HG03575 (cell line): Measurements from ENCODE around the gene TCF4.

Experiments used
- ATAC-seq: cut with Tn5 transposase; IDR thresholded peaks from one replicate; pipeline ENCODE4 v1.9.1; 2021; ENCODE audit not compliant: unreplicated experiment, insufficient number of reproducible peaks, low FRiP score; ENCODE audit errors: extremely low read depth

Gene TCF4

DNA sequence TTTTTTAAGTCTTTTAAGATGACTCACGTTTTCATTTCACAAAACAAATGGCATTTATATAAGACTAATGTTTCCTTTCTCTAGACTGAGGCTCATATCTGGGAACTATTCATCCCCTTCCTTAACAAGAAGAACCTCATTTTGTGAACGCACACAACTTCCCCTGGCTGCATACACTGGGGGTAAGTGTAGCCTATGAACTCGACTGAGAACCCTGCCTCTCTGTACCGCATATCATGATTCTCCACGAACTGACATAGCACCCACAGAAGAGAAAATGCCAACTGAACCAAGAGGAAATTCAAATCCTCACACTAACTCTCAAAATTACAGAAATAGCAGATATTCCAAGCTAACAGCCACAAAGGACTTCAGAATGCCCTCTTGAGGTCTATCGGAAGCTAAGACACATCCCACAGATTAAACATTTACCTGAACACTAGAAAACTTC lies 236.7 kb downstream of the TCF4 start:
- ATAC-seq = no peak

DNA sequence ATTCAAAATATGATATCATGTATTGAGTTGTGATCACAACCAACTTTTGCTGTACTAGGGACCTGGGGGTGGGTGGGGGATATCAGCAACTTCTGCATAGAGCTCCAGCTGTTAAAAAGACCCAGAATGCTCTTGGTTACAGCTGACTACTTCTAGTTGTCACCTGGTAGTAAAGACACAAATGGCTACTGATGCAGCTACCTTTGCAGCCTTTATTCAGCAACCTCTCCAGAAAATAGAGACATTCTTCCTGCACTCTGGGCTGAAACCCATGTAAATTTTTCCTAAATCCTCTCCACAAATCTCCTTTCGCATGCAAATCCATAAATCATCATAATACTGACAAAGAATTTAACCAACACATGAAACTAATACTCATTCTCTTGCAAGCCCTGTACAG lies 238.3 kb downstream of the TCF4 start:
- ATAC-seq = no peak

- no peak for ATAC-seq
These were observed 240.8 kb downstream of the TCF4 start for GRCh38 chr18:55346961-55347740.

DNA sequence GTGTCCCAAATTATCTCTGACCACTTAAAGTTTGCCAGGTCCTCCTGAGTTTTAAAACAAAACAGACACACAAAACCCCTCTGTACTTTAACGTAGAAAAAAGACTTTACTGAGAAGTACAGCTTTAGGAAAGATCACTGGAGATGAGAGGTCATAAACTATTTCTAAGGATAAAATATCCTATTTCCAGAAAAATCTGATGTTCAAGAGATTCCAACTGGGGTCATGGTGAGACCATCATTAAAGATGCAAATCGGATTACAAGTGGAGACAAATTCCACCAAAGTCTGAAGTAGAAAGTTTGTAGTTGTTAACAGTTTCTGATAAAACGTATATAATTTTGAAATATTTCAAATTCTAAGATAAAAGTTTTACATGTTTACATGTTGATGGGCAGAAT lies 241.6 kb downstream of the TCF4 start:
- ATAC-seq = no peak

DNA sequence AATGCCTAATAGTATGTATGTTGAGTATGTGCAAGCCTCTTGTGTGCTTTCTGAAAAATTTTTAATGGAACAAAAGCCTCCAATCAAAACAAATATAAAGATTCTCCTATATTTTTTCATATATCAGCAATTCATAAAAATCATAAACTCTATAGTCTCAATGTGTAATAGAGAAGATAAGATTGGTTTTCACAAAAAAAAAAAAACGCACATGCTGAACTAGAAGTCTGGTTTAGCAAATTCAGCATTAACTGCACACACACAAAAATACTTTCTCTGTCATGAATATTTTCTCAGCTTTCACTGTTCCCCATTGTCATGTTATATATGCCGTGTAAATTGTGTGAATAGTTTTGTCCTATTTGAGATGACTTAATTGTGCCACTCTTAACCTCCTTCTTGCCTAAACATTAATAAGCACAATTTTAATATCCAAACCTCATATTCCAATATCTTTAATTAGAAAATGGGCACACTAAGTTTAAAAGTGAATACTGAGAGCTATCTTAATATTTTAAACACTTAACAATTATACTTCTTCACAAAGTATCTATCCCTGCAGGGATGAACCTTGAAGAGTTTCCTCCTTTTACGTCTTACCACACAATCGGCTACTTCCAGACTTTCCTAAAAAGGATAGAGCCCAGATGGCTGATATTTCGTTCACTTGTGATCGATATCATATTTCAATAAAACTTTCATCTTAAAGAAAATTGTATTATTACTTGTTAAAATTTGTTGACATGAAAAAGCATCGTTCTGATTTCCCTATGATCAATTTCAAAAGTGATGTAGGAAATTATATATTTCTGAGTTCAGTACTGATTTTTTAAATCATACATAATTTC lies 242.7 kb downstream of the TCF4 start:
- no peak for ATAC-seq

DNA sequence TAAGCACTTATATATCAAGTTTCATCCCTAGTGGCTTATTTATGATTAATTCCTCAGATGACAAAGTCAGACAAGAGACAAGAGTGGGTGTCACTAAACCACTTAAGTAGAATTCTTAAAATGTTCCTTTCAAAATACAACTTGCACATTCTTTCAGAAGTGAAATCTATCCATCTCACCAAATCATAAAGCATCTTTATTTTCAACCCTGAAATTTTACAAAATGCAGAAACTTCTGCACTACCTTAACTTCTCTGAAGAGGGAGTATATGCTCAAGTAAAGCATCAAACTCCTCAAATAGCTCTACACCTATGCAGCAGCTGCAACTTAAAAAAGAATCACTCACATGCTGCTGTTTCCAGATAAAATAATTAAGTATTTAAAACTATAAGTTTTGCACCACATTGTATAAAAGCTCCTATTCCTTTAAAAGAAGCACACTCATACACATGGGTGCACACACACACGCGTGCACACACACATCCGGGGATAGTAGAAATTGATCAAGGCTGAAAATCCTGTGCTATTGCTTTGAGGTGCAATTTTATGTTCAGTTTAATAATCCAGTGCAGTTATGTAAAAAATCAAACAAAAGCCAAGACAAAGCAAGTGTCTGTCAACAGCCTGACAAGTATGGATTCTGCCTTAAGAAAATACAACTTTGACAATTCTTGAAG lies 244.5 kb downstream of the TCF4 start:
- no peak for ATAC-seq

DNA sequence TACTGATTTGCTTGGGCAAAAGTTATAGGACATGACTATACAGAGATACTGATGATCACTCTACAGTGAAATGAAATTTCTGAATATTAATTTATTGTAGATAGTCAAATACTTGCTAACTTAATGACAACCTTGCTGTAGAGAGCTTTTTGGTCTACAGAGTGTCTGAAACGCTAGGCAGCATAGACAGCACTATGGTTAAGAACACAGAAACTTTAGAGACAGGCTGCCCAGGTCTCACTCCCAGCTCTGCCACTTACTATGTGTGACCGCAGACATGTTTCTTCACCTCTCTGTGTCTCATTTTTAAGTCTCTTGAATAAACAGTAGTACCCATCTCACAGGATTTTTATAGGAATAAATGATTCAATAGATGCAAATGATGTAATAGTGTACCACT lies 247.0 kb downstream of the TCF4 start:
- ATAC-seq = no peak

DNA sequence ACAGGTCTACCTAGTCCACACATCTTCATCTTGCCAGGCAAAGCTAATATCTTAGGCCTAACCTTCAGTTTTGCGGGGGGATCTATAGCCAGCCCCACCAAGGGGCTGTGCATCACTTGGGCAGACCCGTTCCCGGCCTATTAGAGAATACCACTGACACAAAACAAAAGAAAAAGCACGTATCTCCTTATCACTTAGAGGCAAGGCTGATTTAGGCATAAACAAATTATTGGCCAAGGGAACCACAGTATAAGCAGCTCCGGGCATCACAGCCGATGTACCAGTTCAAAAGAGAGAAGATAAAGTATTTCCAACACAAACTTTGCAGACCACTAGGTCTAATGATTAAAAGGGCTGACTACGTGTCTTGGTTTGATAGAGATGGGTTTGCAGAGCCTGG lies 248.0 kb downstream of the TCF4 start:
- ATAC-seq = no peak

GRCh38 chr18:55338978-55339650 lies 248.9 kb downstream of the TCF4 start:
- no peak for ATAC-seq

DNA sequence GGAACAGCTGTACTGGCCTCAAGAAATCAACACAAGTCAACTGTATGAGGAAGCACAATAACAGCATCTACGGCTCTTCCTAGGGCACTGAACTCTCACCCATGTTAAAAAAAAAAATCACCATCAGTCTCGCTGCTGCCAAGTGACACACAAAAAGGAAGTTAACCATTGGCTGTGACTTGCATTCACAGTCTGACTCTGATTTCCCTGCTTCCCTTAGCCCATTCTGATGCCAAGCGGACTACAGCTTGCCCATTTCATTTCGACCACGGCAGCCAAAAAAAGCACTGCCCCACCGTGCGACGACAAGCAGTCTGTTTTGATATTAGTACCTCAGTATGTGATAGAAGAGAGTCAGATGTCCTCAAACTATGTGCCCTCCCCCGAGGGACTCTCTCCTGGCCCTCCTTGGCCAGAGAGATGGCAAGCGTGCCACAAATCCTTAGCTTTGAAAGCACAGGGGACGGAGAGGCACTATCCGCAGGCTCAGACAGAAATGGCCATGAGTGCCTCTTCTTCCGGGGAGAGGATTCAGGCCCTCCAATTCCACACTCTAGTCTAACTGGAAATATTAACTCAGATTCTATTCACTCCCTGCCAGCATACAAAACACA lies 250.0 kb downstream of the TCF4 start:
- no peak for ATAC-seq

DNA sequence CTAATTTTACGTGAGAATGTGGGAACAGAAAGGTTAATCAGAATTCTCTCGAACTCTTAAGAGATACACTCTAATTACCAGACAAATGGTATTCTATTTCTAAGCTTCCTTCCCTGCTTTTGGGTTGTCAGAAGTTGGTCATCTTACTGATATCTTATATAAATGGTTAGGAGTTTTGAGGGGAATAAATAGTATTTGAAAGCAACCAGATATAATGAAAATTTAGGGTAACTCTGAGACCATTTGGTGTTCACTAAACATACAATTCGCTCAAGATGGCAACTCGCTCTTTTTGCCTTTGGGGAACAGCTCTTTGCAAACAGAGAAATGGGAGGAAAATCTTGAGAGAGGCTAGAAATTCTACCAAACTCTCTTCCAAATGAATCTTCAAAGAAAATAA lies 250.9 kb downstream of the TCF4 start:
- no peak for ATAC-seq

DNA sequence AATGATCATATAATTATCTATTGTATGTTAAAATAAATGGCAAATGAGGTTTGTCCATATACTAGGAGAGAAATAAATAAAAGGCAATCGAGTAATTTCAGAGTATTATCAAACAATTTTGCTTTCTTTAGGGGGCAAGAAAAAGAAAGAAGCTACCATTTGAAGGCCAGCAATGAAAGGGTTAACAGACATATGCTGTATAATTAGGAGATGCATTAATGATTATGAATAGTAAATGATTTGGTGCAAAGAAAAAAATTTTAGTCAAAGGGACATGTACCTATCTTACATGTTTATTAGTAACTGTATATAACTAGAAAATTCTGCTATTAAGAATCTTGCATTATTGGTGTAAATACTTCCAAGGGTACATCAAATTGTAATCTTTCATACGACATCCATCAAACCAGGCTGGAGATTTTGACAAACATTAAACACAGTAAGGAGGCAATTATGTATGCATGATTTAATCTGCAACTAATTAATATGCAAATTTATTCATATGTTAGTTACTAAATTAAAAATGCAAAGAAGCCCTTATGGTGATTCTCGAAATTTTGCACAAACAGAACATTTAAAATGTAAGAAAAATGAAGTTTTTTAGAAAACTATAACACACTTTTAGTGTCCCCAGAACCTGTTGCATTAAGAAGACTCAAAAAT lies 251.4 kb downstream of the TCF4 start:
- no peak for ATAC-seq

GRCh38 chr18:55334875-55335274 lies 253.1 kb downstream of the TCF4 start:
- ATAC-seq = no peak

DNA sequence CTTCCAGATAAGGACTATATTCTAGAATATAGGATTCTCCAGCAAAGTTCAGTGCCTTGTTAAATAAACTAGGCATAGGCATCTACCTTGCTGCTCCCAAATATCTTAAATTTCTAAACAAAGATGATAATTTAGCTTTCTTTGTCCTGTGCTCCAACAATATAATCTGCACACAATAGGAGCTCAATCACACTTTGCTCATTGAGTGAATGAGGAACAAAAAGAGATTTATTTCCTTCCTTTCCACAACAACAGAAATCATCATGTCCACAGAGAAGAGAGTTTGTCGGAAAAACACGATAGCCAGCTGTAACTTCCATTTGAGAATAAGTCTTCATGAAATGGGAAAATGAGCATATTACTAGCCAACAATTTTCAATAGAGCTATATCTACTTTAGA lies 256.7 kb downstream of the TCF4 start:
- ATAC-seq = no peak

GRCh38 chr18:55328301-55328700 lies 259.7 kb downstream of the TCF4 start:
- ATAC-seq = no peak

- no peak for ATAC-seq
These were observed 260.5 kb downstream of the TCF4 start for GRCh38 chr18:55327454-55327853.

DNA sequence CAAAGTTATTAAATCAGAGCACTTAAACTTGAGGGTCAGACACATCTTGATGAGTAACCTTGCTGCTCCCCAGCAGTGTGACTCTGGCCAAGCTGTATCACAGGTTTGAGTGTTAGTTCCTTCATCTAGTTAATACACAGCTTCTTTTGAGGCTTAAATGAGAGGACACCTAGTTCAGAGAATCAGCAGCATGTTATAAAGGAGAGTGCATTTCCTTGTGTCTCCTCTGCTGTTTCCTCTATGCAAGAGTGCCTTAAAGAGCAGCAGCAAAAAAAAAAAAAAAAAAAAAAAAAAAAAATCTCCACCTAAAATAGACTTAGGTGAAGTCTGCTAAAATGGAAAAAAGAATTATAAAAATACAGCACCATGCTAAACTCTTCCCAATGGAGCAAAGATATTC lies 261.9 kb downstream of the TCF4 start:
- no peak for ATAC-seq

DNA sequence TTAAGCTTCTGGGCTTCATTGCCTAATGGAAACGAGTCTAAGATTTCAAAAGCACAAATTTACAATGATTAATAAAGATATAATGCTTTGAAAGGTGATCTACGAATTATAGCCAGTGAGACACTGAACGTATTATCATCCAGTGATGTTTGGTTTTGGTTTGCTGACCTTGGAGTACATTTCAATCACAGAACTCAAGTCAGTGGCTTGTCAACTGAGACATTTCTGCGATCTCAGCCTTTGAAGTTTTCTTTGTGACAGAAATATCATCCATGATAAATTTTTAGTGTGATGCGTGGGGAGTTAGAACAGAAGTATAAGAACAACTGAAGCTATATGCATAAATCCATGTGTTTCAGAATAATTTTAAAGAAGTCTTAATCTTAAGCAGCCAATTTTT lies 263.8 kb downstream of the TCF4 start:
- no peak for ATAC-seq
